H9 (cell line): ENCODE measurements around the gene ELAVL1. TPM values are rescaled to one million over a fixed set of nuclear protein-coding genes. Genes with fewer than 3 reads are reported as not detected.

Experiments
- DNase-seq: peaks from one replicate; pipeline ENCODE4 v3.0.0-alpha.2; 2017
- H2AFZ ChIP-seq: one replicate; pipeline ENCODE4 v1.6.1; 2013; ENCODE audit warnings: mild to moderate bottlenecking, low read length, control low read depth, moderate library complexity
- H2AK5ac ChIP-seq: 2 replicates; pipeline ENCODE4 v1.6.1; 2013; ENCODE audit warnings: low read length, control low read depth, mixed read lengths; ENCODE audit not compliant: insufficient read length
- H2BK120ac ChIP-seq: one replicate; pipeline ENCODE4 v1.6.1; 2013; ENCODE audit warnings: low read depth, mild to moderate bottlenecking, low read length, control low read depth, inconsistent platforms; ENCODE audit not compliant: poor library complexity, severe bottlenecking
- H2BK12ac ChIP-seq: 2 replicates; pipeline ENCODE4 v1.6.1; 2013; ENCODE audit warnings: low read length, control low read depth, mixed read lengths, low read depth; ENCODE audit not compliant: insufficient read length
- H2BK15ac ChIP-seq: 2 replicates; pipeline ENCODE4 v1.6.1; 2013; ENCODE audit warnings: low read depth, low read length, control low read depth
- H2BK20ac ChIP-seq: one replicate; pipeline ENCODE4 v1.6.1; 2013; ENCODE audit warnings: low read depth, mild to moderate bottlenecking, low read length, control low read depth, inconsistent platforms; ENCODE audit not compliant: poor library complexity, severe bottlenecking
- H2BK5ac ChIP-seq: 2 replicates; pipeline ENCODE4 v1.6.1; 2013; ENCODE audit warnings: low read length, control low read depth, mixed read lengths; ENCODE audit not compliant: insufficient read length
- H3K14ac ChIP-seq: 2 replicates; pipeline ENCODE4 v1.6.1; 2013; ENCODE audit warnings: low read length, control low read depth; ENCODE audit not compliant: insufficient read depth
- H3K18ac ChIP-seq: 2 replicates; pipeline ENCODE4 v1.6.1; 2013; ENCODE audit warnings: low read depth, mild to moderate bottlenecking, mixed read lengths, low read length, control low read depth; ENCODE audit not compliant: insufficient read length
- H3K23ac ChIP-seq: 2 replicates; pipeline ENCODE4 v1.6.1; 2013; ENCODE audit warnings: low read length, control low read depth, mixed read lengths, low read depth; ENCODE audit not compliant: insufficient read length
- H3K23me2 ChIP-seq: 2 replicates; pipeline ENCODE4 v1.6.1; 2013; ENCODE audit warnings: low read depth, mild to moderate bottlenecking, mixed read lengths, low read length, control low read depth; ENCODE audit not compliant: insufficient read length, poor library complexity, severe bottlenecking
- H3K27ac ChIP-seq: 2 replicates; pipeline ENCODE4 v1.5.1; 2013; ENCODE audit warnings: low read length, control low read depth, mixed read lengths, low read depth; ENCODE audit not compliant: insufficient read length
- H3K27me3 ChIP-seq: 2 replicates; pipeline ENCODE4 v1.6.1; 2013; ENCODE audit warnings: low read length, control low read depth, inconsistent platforms; ENCODE audit not compliant: insufficient read depth
- H3K4ac ChIP-seq: 2 replicates; pipeline ENCODE4 v1.6.1; 2013; ENCODE audit warnings: low read depth, mild to moderate bottlenecking, control low read depth, inconsistent platforms, low read length, moderate library complexity
- H3K4me1 ChIP-seq: 2 replicates; pipeline ENCODE4 v1.6.1; 2013; ENCODE audit warnings: low read length, control low read depth, inconsistent platforms; ENCODE audit not compliant: insufficient read depth
- H3K4me2 ChIP-seq: 2 replicates; pipeline ENCODE4 v1.6.1; 2013; ENCODE audit warnings: low read length, control low read depth, mixed read lengths; ENCODE audit not compliant: insufficient read length, insufficient read depth
- H3K56ac ChIP-seq: 2 replicates; pipeline ENCODE4 v1.6.1; 2013; ENCODE audit warnings: low read depth, mild to moderate bottlenecking, mixed read lengths, low read length, control low read depth; ENCODE audit not compliant: insufficient read length
- H3K79me1 ChIP-seq: 2 replicates; pipeline ENCODE4 v1.6.1; 2013; ENCODE audit warnings: low read depth, mild to moderate bottlenecking, moderate library complexity, low read length, control low read depth, inconsistent platforms; ENCODE audit not compliant: insufficient read depth, poor library complexity, severe bottlenecking
- H3K79me2 ChIP-seq: 2 replicates; pipeline ENCODE4 v1.6.1; 2013; ENCODE audit warnings: low read length, control low read depth, inconsistent platforms; ENCODE audit not compliant: insufficient read depth
- H3K9ac ChIP-seq: 2 replicates; pipeline ENCODE4 v1.6.1; 2013; ENCODE audit warnings: low read length, control low read depth, mixed read lengths; ENCODE audit not compliant: insufficient read length; ENCODE audit errors: extremely low read depth
- H3K9me3 ChIP-seq: one replicate; pipeline ENCODE4 v1.6.1; 2013; ENCODE audit warnings: low read depth, low read length, inconsistent platforms; ENCODE audit not compliant: control insufficient read depth
- H3T11ph ChIP-seq: one replicate; pipeline ENCODE4 v1.6.1; 2013; ENCODE audit warnings: mild to moderate bottlenecking, low read length, control low read depth, inconsistent platforms
- H4K20me1 ChIP-seq: one replicate; pipeline ENCODE4 v1.6.1; 2013; ENCODE audit not compliant: control insufficient read depth, insufficient read length, insufficient read depth
- H4K5ac ChIP-seq: 2 replicates; pipeline ENCODE4 v1.6.1; 2013; ENCODE audit warnings: low read depth, mild to moderate bottlenecking, mixed read lengths, low read length, control low read depth; ENCODE audit not compliant: insufficient read length
- H4K8ac ChIP-seq: replicated peaks from 2 replicates; pipeline ENCODE4 v1.6.1; 2013; ENCODE audit warnings: low read length, control low read depth, mixed read lengths, low read depth; ENCODE audit not compliant: insufficient read length
- H4K91ac ChIP-seq: 2 replicates; pipeline ENCODE4 v1.6.1; 2013; ENCODE audit warnings: low read depth, mild to moderate bottlenecking, moderate library complexity, mixed read lengths, low read length, control low read depth; ENCODE audit not compliant: insufficient read length
- H3K27ac Mint-ChIP-seq, 3 experiments: 2 replicates in 2 of 3; 3 replicates in 1 of 3; pipeline ENCODE4 v1.8.0; 2020 to 2021; ENCODE audit warnings: mixed read lengths in 3 of 3, mild to moderate bottlenecking in 1 of 3, moderate library complexity in 1 of 3
- H3K27me3 Mint-ChIP-seq: 2 replicates; pipeline ENCODE4 v1.8.0; 2021; ENCODE audit warnings: low read depth, mild to moderate bottlenecking, moderate library complexity, mixed read lengths
- H3K36me3 Mint-ChIP-seq, 3 experiments: 2 replicates in 2 of 3; 3 replicates in 1 of 3; pipeline ENCODE4 v1.8.0; 2020 to 2021; ENCODE audit warnings: low read depth in 3 of 3, mixed read lengths in 3 of 3; ENCODE audit not compliant: insufficient read depth in 1 of 3
- H3K4me1 Mint-ChIP-seq, 2 experiments: 2 replicates each; pipeline ENCODE4 v1.8.0; 2020; ENCODE audit warnings: mixed read lengths in 2 of 2
- H3K4me3 Mint-ChIP-seq, 2 experiments: 2 replicates in 1 of 2; 3 replicates in 1 of 2; pipeline ENCODE4 v1.8.0; 2020 to 2021; ENCODE audit warnings: mild to moderate bottlenecking in 2 of 2, mixed read lengths in 2 of 2, moderate library complexity in 1 of 2
- H3K9me3 Mint-ChIP-seq, 2 experiments: 2 replicates in 1 of 2; 3 replicates in 1 of 2; pipeline ENCODE4 v1.8.0; 2020; ENCODE audit warnings: mild to moderate bottlenecking in 2 of 2, mixed read lengths in 2 of 2, moderate library complexity in 1 of 2
- WGBS: extraction: QIAGEN DNeasy Blood & Tissue Kit; methylation state at CpG from one replicate; pipeline ENCODE4 v1.1.7; 2013; ENCODE audit warnings: missing lambda C conversion rate, low lambda C conversion rate, mixed read lengths; ENCODE audit not compliant: insufficient read length; ENCODE audit errors: extremely low coverage; 5-methylcytosine and 5-hydroxymethylcytosine counted together
- total RNA-seq: library from RNA; stranded (reverse); gene quantifications from 2 replicates; pipeline ENCODE4 v1.2.1, GENCODE V29; 2021
- TF ChIP-seq, protein P1 (sequence below): fragments of 200-600 bp; sonication (generic); conservative IDR thresholded peaks from 3 replicates; pipeline ENCODE4 v1.8.0; 2021; ENCODE audit warnings: antibody characterized with exemption, mild to moderate bottlenecking

Gene ELAVL1
- total RNA-seq, 1 experiment from 2014 or later = 149 TPM

DNA sequence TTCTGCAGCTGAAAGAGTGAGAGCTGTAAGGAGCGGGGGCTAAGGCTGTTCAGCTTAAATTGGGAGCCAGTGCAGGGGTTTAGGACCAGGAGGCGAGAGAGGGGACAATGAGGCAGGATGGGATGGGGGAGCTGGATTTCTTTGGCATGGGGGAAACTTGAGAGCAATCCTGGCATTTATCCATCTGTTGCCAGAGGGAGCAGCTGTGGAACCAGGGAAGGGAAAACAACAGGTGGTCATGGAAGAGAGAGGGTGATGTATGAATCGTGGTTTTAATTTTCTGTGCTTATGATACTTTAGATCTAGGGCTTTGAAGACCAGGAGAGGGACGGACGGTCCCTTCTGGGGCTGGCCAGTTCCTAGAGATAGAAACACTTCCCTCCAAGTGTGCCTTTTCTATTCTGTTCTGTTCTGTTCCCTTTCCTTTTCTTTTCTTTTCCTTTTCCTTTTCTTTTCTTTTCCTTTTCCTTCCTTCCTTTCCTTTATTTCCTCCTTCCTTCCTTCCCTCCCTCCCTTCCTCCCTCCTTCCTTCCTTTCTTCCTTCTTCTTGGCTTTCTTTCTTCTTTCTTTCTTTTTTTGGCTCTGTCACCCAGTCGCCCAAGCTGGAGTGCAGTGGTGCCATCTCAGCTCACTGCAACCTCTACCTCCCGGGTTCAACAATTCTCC is 31.1 kb upstream of the ELAVL1 start:
- no peak overlapping the region for H2AK5ac ChIP-seq
- H4K8ac ChIP-seq = no peak overlapping the region
- Mint-ChIP-seq H3K27ac (0 out of 7 replicates have a peak overlapping the region, but pooled peaks of 1 of the 3 experiments have one; percentile 3), H3K27me3 (peaks cover 26% of the 10 kb centered on the region), H3K4me1 (peaks cover 17 to 33% of the 10 kb centered on the region in 2 experiments), H3K36me3 (no peaks in the 10 kb centered on the region; a peak in 3 of 7 replicates), H3K4me3 (no peak overlapping the region), H3K9me3 (no peaks in the 10 kb centered on the region)
- no peak overlapping the region for H2BK120ac ChIP-seq
- no peaks in the 10 kb centered on the region for H3K27me3 ChIP-seq
- H3K56ac ChIP-seq = no peak overlapping the region
- H3K18ac ChIP-seq = no peak overlapping the region
- no peaks in the 10 kb centered on the region; the same call in 1 of the 2 replicates for H3K4me1 ChIP-seq
- no peak overlapping the region for H3K4ac ChIP-seq
- H3K23ac ChIP-seq = no peak overlapping the region
- TF ChIP-seq, protein P1, sequence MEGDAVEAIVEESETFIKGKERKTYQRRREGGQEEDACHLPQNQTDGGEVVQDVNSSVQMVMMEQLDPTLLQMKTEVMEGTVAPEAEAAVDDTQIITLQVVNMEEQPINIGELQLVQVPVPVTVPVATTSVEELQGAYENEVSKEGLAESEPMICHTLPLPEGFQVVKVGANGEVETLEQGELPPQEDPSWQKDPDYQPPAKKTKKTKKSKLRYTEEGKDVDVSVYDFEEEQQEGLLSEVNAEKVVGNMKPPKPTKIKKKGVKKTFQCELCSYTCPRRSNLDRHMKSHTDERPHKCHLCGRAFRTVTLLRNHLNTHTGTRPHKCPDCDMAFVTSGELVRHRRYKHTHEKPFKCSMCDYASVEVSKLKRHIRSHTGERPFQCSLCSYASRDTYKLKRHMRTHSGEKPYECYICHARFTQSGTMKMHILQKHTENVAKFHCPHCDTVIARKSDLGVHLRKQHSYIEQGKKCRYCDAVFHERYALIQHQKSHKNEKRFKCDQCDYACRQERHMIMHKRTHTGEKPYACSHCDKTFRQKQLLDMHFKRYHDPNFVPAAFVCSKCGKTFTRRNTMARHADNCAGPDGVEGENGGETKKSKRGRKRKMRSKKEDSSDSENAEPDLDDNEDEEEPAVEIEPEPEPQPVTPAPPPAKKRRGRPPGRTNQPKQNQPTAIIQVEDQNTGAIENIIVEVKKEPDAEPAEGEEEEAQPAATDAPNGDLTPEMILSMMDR = no peak
- H3K79me1 ChIP-seq = no peaks in the 10 kb centered on the region
- no peak overlapping the region; the same call in 1 of the 2 replicates for H2BK15ac ChIP-seq
- H3K9me3 ChIP-seq = no peaks in the 10 kb centered on the region
- no peak overlapping the region for H4K91ac ChIP-seq
- no peaks in the 10 kb centered on the region for H4K20me1 ChIP-seq
- H3K9ac ChIP-seq = no peak overlapping the region
- no peak overlapping the region for H4K5ac ChIP-seq
- no peak overlapping the region for H2BK12ac ChIP-seq
- no peak overlapping the region for H3K14ac ChIP-seq
- no peak for DNase-seq
- H2BK5ac ChIP-seq = no peak overlapping the region
- no peaks in the 10 kb centered on the region for H3K23me2 ChIP-seq
- H3K27ac ChIP-seq = no peak overlapping the region
- H2AFZ ChIP-seq = no peak overlapping the region
- no peaks in the 10 kb centered on the region for H3K79me2 ChIP-seq
- no peak overlapping the region for H3K4me2 ChIP-seq
- H2BK20ac ChIP-seq = no peak overlapping the region
- H3T11ph ChIP-seq = no peak overlapping the region
- WGBS = no CpG with 5 or more reads among the region's 7 CpGs
